Measurements from ENCODE around the gene GPI.
"Not testable (repeated sequence)": the region's sequence is repeated elsewhere in the genome, so short reads cannot be mapped to it uniquely, and the experiment has no call there.

The GPI gene

GRCh38 chr19:34367624-34367957 lies 2.6 kb downstream of the GPI start:
- peak in 1 of 58 donors; percentile 11 for DNase-seq

- no peak for DNase-seq
Observed at GRCh38 chr19:34368338-34368737, 3.3 kb downstream of the GPI start.

- DNase-seq = not testable (repeated sequence)
Observed at GRCh38 chr19:34369166-34369565, 4.2 kb downstream of the GPI start.

GRCh38 chr19:34370117-34370516 lies 5.1 kb downstream of the GPI start:
- no peak for DNase-seq

DNA sequence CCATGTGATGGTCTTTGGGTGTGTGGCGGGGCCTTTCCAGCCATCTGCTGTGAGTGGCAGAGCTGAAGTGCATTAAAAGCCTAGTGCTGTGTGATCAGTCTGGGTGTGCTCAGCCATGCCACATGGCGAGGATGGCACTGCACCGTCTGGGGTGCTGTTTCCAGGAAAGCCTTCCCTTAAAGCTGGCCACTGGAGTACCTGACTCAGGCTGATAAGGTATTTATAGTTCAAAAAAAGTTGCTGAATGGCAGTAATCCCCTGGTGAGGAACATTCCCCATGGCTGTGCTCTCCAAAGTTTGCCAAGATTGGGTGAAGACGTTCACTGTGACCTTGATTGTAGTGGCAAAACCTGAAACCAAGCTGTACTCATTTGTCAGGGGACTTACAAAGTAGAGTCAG lies 6.0 kb downstream of the GPI start:
- DNase-seq = no peak

GRCh38 chr19:34373601-34374288 lies 8.7 kb downstream of the GPI start:
- no peak for DNase-seq

- DNase-seq = no peak
Observed at GRCh38 chr19:34375598-34375997, 10.6 kb downstream of the GPI start.

DNA sequence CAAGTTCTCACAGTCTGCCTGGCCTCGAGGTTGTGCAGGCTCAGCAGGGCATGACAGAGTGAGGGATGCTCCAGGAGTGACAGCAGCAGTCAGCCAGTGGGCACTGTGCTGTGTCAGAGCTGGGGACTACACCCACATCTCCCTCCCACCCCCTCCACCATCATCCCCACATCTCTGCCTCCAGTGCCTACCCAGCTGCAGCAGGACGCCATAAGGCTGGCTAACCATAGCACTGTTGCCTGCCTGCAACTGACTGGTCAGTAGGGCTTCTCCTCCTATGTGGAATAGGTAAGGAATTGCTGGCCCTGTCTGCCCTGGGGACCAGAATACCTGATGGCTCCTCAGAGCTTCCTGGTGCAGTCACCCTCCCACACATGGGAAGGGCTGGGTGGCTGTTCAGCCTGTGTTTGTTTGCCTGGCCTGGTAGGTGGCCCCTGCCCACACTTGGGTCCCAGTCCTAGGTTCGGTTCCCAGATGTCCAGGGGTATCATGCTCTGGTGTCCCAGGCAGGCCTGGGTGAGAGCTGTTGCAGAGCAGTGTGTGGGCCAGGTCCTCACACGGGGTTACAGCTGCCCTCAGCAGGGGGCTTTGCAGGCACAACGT lies 15.7 kb downstream of the GPI start:
- no peak for DNase-seq

GRCh38 chr19:34381399-34382251 lies 16.6 kb downstream of the GPI start:
- no peak for DNase-seq

GRCh38 chr19:34382471-34382870 lies 17.5 kb downstream of the GPI start:
- no peak for DNase-seq

DNA sequence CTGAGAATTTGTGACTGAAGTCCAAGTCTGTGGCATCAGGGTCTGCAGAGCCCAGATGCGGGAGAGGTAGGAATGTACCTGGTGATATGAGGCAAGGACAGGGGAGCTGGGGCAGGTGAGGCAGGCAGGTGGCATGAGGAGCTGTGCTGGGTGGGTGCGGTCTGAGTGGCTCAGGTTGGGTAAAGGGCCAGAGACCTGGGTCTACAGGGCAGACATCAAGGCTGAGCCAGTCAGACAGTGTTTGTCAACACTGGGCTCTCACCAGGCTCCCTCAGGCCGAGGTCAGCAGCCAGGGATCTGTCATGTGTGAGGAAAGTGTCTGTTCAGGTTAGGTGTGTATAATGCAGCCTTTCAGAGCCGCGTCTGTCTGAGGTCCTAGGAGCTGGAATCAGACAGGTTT lies 18.6 kb downstream of the GPI start:
- no peak for DNase-seq

- DNase-seq = no peak
Observed at GRCh38 chr19:34386645-34387445, 21.8 kb downstream of the GPI start.

DNA sequence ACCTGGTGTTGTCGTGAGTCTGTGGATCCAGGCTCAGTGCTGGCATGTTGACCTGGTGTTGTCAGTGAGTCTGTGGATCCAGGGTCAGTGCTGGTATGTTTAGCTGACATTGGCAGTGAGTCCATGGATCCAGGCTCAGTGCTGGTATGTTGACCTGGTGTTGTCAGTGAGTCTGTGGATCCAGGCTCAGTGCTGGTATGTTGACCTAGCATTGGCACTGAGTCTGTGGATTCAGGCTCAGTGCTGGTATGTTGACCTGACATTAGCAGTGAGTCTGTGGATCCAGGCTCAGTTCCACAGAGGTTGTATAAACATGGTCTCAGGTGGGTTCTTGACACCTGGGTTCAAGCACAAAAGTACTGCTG lies 22.4 kb downstream of the GPI start:
- DNase-seq = no peak

- DNase-seq = not testable (repeated sequence)
Observed at GRCh38 chr19:34388745-34389144, 23.7 kb downstream of the GPI start.

- no peak for DNase-seq
Observed at GRCh38 chr19:34391813-34392212, 26.8 kb downstream of the GPI start.

GRCh38 chr19:34393031-34393430 lies 28.0 kb downstream of the GPI start:
- DNase-seq = no peak

DNA sequence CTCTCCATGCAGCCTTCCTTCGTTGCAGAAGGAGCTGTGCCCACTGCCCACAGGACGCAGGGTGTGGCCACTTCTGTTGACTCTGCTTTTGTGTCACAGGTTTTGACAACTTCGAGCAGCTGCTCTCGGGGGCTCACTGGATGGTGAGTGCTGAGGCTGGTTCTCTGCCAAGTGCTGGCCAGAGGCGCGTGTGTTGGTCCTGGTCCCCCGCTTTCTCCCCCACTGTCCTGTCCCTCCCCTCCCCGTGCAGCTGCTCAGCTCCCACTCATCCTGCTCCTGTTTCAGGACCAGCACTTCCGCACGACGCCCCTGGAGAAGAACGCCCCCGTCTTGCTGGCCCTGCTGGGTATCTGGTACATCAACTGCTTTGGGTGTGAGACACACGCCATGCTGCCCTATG lies 28.6 kb downstream of the GPI start:
- DNase-seq = peak in 9 of 58 donors; percentile 7 to 40 (median 20)

- DNase-seq = no peak
Observed at GRCh38 chr19:34397853-34398252, 32.9 kb downstream of the GPI start.

DNA sequence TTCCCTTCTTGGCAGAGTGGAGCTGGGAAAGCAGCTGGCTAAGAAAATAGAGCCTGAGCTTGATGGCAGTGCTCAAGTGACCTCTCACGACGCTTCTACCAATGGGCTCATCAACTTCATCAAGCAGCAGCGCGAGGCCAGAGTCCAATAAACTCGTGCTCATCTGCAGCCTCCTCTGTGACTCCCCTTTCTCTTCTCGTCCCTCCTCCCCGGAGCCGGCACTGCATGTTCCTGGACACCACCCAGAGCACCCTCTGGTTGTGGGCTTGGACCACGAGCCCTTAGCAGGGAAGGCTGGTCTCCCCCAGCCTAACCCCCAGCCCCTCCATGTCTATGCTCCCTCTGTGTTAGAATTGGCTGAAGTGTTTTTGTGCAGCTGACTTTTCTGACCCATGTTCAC lies 34.9 kb downstream of the GPI start:
- no peak for DNase-seq

DNA sequence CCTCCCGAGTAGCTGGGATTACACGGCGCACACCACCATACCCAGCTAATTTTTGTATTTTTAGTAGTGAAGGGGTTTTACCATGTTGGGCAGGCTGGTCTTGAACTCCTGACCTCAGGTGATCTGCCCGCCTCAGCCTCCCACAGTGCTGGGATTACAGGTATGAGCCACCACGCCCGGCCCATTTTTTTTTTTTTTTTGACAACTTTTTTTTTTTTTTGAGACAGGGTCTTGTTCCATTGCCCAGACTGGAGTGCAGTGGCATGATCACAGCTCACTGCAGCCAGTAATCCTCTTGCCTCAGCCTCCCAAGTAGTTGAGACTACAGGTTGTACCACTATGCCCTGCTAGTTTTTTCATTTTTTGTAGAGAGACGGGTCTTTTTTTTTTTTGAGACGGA lies 35.8 kb downstream of the GPI start:
- DNase-seq = not testable (repeated sequence)

GRCh38 chr19:34402074-34402600 lies 37.1 kb downstream of the GPI start:
- DNase-seq = no peak

- DNase-seq = no peak
Observed at GRCh38 chr19:34403784-34404108, 38.8 kb downstream of the GPI start.
